Thyroid gland (tissue), 4 donors: ENCODE measurements around the gene AMZ1. TPM values are rescaled to one million over a fixed set of nuclear protein-coding genes. Genes with fewer than 3 reads are reported as not detected.

Source experiments
- DNase-seq, 2 donors: peaks; one replicate each; pipeline ENCODE4 v3.0.0-alpha.2; 2019
- H3K27ac ChIP-seq, 3 donors: fragments of 200-600 bp; sonication (generic); 1 replicate in 2 of 3; 2 replicates in 1 of 3; pipeline ENCODE4 v1.5.1; 2016 to 2019; ENCODE audit warnings: mild to moderate bottlenecking in 1 of 3, moderate library complexity in 1 of 3
- H3K27me3 ChIP-seq: fragments of 200-600 bp; sonication (generic); one replicate; pipeline ENCODE4 v1.5.1; 2019
- H3K36me3 ChIP-seq, 2 donors: fragments of 200-600 bp; sonication (generic); one replicate each; pipeline ENCODE4 v1.5.1; 2016 to 2019
- H3K4me1 ChIP-seq, 2 donors: fragments of 200-600 bp; sonication (generic); one replicate each; pipeline ENCODE4 v1.5.1; 2017 to 2019
- H3K4me3 ChIP-seq, 3 donors: fragments of 200-600 bp; sonication (generic); replicated peaks in 1 of 3; 1 replicate in 2 of 3; 2 replicates in 1 of 3; pipeline ENCODE4 v1.5.1; 2016; ENCODE audit warnings: mild to moderate bottlenecking in 1 of 3
- H3K9me3 ChIP-seq: fragments of 200-600 bp; sonication (generic); one replicate; pipeline ENCODE4 v1.5.1; 2017
- CTCF ChIP-seq, 6 experiments: fragments of 200-600 bp in 3 of 6; fragments of 450-650 bp in 3 of 6; sonication (generic) in 3 of 6; IDR thresholded peaks; one replicate each; pipeline ENCODE4 v1.5.1; 2016 to 2019; ENCODE audit warnings: antibody characterized with exemption in 6 of 6, mild to moderate bottlenecking in 2 of 6, inconsistent platforms in 1 of 6, moderate library complexity in 1 of 6
- POLR2A ChIP-seq, 2 donors: fragments of 450-650 bp; IDR thresholded peaks; one replicate each; pipeline ENCODE4 v1.6.1; 2017; ENCODE audit warnings: antibody characterized with exemption in 2 of 2, mild to moderate bottlenecking in 2 of 2, moderate library complexity in 1 of 2
- WGBS, 2 donors: methylation state at CpG; one replicate each; pipeline ENCODE4 v1.1.5; 2017; 5-methylcytosine and 5-hydroxymethylcytosine counted together
- intact Hi-C: fragments of 100-400 bp; cut with DNase I; formaldehyde crosslinking; loops from one replicate; pipeline ENCODE4 v1.15.1; 2023
- total RNA-seq, 4 donors: library from RNA; depleted of rRNA; stranded (reverse); fragments of >200 nt; gene quantifications; one replicate each; pipeline ENCODE4 v1.2.3, GENCODE V29; 2016

The AMZ1 gene
- total RNA-seq, 4 donors from 2014 or later = 0.29 to 1.2 TPM; not detected in 2

GRCh38 chr7:2644220-2644561 lies 43.8 kb upstream of the AMZ1 start:
- intact Hi-C loops = loop anchor here (5.0 kb wide), 1 partner anchor 87 kb away; the partner anchor contains the start of genes BRAT1 and IQCE
- H3K4me1 ChIP-seq = peaks cover 30 to 53% of the 10 kb centered on the region in 2 donors
- TF ChIP-seq POLR2A (IDR thresholded peaks at IDR 0.05) (no peak), CTCF (IDR thresholded peaks at IDR 0.05) (no peak)
- 87 to 100% methylated on average over 1 to 3 of the region's 6 CpGs for WGBS, 2 donors
- H3K4me3 ChIP-seq = no peak overlapping the region
- no peaks in the 10 kb centered on the region for H3K9me3 ChIP-seq
- DNase-seq = no peak
- peaks cover 14 to 15% of the 10 kb centered on the region in 2 donors for H3K36me3 ChIP-seq
- no peaks in the 10 kb centered on the region for H3K27me3 ChIP-seq
- no peak overlapping the region for H3K27ac ChIP-seq

GRCh38 chr7:2644562-2645273 lies 43.3 kb upstream of the AMZ1 start:
- peaks cover 14 to 15% of the 10 kb centered on the region in 2 donors for H3K36me3 ChIP-seq
- no peaks in the 10 kb centered on the region for H3K27me3 ChIP-seq
- no peak overlapping the region for H3K27ac ChIP-seq
- DNase-seq = no peak
- peaks cover 24 to 48% of the 10 kb centered on the region in 2 donors for H3K4me1 ChIP-seq
- H3K4me3 ChIP-seq = no peak overlapping the region
- WGBS, 2 donors = 77 to 94% methylated on average over 2 to 10 of the region's 18 CpGs
- TF ChIP-seq CTCF (IDR thresholded peaks at IDR 0.05) = no peak
- TF ChIP-seq POLR2A (IDR thresholded peaks at IDR 0.05) = no peak
- no peaks in the 10 kb centered on the region for H3K9me3 ChIP-seq
- intact Hi-C loops = loop anchor here (5.0 kb wide), 1 partner anchor 87 kb away; the partner anchor contains the start of genes BRAT1 and IQCE

GRCh38 chr7:2645274-2645868 lies 42.6 kb upstream of the AMZ1 start:
- 74 to 77% methylated on average over 8 to 13 of the region's 14 CpGs for WGBS, 2 donors
- H3K27ac ChIP-seq = no peak overlapping the region
- H3K27me3 ChIP-seq = no peaks in the 10 kb centered on the region
- no peak overlapping the region for H3K4me3 ChIP-seq
- no peak for DNase-seq
- no peaks in the 10 kb centered on the region for H3K9me3 ChIP-seq
- TF ChIP-seq POLR2A (IDR thresholded peaks at IDR 0.05) (no peak), CTCF (IDR thresholded peaks at IDR 0.05) (no peak)
- peaks cover 18 to 42% of the 10 kb centered on the region in 2 donors for H3K4me1 ChIP-seq
- intact Hi-C loops = no loop called here
- peaks cover 14 to 20% of the 10 kb centered on the region in 2 donors for H3K36me3 ChIP-seq

- no peak for DNase-seq
- 85 to 90% methylated on average over 2 to 7 of the region's 10 CpGs for WGBS, 2 donors
- intact Hi-C loops = no loop called here
Measured at GRCh38 chr7:2646336-2646679, 41.7 kb upstream of the AMZ1 start.

More at GRCh38 chr7:2646336-2646679, 41.7 kb upstream of the AMZ1 start:
- no peak overlapping the region for H3K27ac ChIP-seq
- peaks cover 8 to 32% of the 10 kb centered on the region in 2 donors for H3K4me1 ChIP-seq
- TF ChIP-seq POLR2A (IDR thresholded peaks at IDR 0.05) (no peak), CTCF (IDR thresholded peaks at IDR 0.05) (no peak)
- no peak overlapping the region for H3K4me3 ChIP-seq
- H3K27me3 ChIP-seq = no peaks in the 10 kb centered on the region
- no peaks in the 10 kb centered on the region for H3K9me3 ChIP-seq
- peaks cover 14 to 21% of the 10 kb centered on the region in 2 donors for H3K36me3 ChIP-seq
